Lower leg skin (tissue), 3 donors: ENCODE data around the gene TET2.

Experiments used
- CTCF ChIP-seq, 3 donors: fragments of 450-650 bp; IDR thresholded peaks; one replicate each; pipeline ENCODE4 v1.5.1; 2016; ENCODE audit warnings: antibody characterized with exemption in 3 of 3, mild to moderate bottlenecking in 3 of 3, moderate library complexity in 2 of 3
- POLR2A ChIP-seq, 2 donors: fragments of 450-650 bp; IDR thresholded peaks; one replicate each; pipeline ENCODE4 v1.6.1; 2016 to 2017; ENCODE audit warnings: antibody characterized with exemption in 2 of 2, mild to moderate bottlenecking in 1 of 2, moderate library complexity in 1 of 2

GRCh38 chr4:105192474-105192873, 45.8 kb downstream of the TET2 start:
- TF ChIP-seq CTCF (IDR thresholded peaks at IDR 0.05) (no peak), POLR2A (IDR thresholded peaks at IDR 0.05) (no peak)
